A204.1 (cell line): Measurements from ENCODE around the gene MPRIP.
"Not testable (repeated sequence)": the region's sequence is repeated elsewhere in the genome, so short reads cannot be mapped to it uniquely, and the experiment has no call there.

Experiments used
- FAIRE-seq: peaks from 2 replicates; lab custom pipeline; 2012; peaks lifted over from hg19 to GRCh38; lab: Jason Lieb, UNC

Gene MPRIP

GRCh38 chr17:17014748-17015124 is 27.5 kb upstream of the MPRIP start:
- FAIRE-seq: not testable (repeated sequence)

GRCh38 chr17:17015230-17015629 is 27.0 kb upstream of the MPRIP start:
- no peak for FAIRE-seq

GRCh38 chr17:17016199-17017197 is 25.8 kb upstream of the MPRIP start:
- FAIRE-seq: not testable (repeated sequence)

GRCh38 chr17:17017343-17018014 is 24.8 kb upstream of the MPRIP start:
- no peak for FAIRE-seq

- FAIRE-seq: no peak
These were observed 24.2 kb upstream of the MPRIP start for GRCh38 chr17:17018021-17018441.

- FAIRE-seq: no peak
These were observed 23.4 kb upstream of the MPRIP start for GRCh38 chr17:17018612-17019429.

GRCh38 chr17:17019430-17019762 is 22.9 kb upstream of the MPRIP start:
- no peak for FAIRE-seq

GRCh38 chr17:17019891-17020456 is 22.3 kb upstream of the MPRIP start:
- FAIRE-seq: no peak

GRCh38 chr17:17020821-17021193 is 21.4 kb upstream of the MPRIP start:
- no peak for FAIRE-seq

GRCh38 chr17:17021194-17021863 is 20.9 kb upstream of the MPRIP start:
- FAIRE-seq: no peak

GRCh38 chr17:17022011-17022410 is 20.2 kb upstream of the MPRIP start:
- FAIRE-seq: no peak

- FAIRE-seq: no peak
These were observed 19.8 kb upstream of the MPRIP start for GRCh38 chr17:17022456-17022855.

GRCh38 chr17:17024778-17025300 is 17.4 kb upstream of the MPRIP start:
- FAIRE-seq: no peak

- FAIRE-seq: no peak
These were observed 16.6 kb upstream of the MPRIP start for GRCh38 chr17:17025621-17026020.

- FAIRE-seq: no peak
These were observed 16.1 kb upstream of the MPRIP start for GRCh38 chr17:17026163-17026562.

GRCh38 chr17:17027442-17028058 is 14.7 kb upstream of the MPRIP start:
- no peak for FAIRE-seq

GRCh38 chr17:17028059-17028877 is 14.0 kb upstream of the MPRIP start:
- FAIRE-seq: no peak

- FAIRE-seq: no peak
These were observed 13.2 kb upstream of the MPRIP start for GRCh38 chr17:17028878-17029535.

GRCh38 chr17:17029938-17030337 is 12.3 kb upstream of the MPRIP start:
- FAIRE-seq: no peak
